DND-41 (cell line): ENCODE data around the gene MORN5.

ENCODE experiments used
- ATAC-seq: fragments of 200-7000 bp; cut with Tn5 transposase; 3 replicates; pipeline ENCODE4 v1.9.1; 2021; ENCODE audit warnings: low read depth; ENCODE audit not compliant: insufficient read depth
- DNase-seq: peaks from one replicate; pipeline ENCODE4 v3.0.0-alpha.2; 2020
- H2AFZ ChIP-seq: 2 replicates; pipeline ENCODE4 v1.6.0; 2012; ENCODE audit warnings: low read depth, low read length
- H3K27ac ChIP-seq: 2 replicates; pipeline ENCODE4 v1.5.1; 2012; ENCODE audit warnings: low read length, inconsistent platforms
- H3K27me3 ChIP-seq: fragments of 200-600 bp; sonication (generic); 2 replicates; pipeline ENCODE4 v1.6.0; 2012; ENCODE audit warnings: low read length, mild to moderate bottlenecking, inconsistent platforms; ENCODE audit not compliant: insufficient read depth, poor library complexity
- H3K36me3 ChIP-seq: 2 replicates; pipeline ENCODE4 v1.5.1; 2012; ENCODE audit warnings: low read length, inconsistent platforms; ENCODE audit not compliant: insufficient read depth
- H3K4me1 ChIP-seq: 2 replicates; pipeline ENCODE4 v1.5.1; 2012; ENCODE audit warnings: mild to moderate bottlenecking, low read length; ENCODE audit not compliant: insufficient read depth
- H3K4me2 ChIP-seq: 2 replicates; pipeline ENCODE4 v1.6.0; 2012; ENCODE audit warnings: mild to moderate bottlenecking, moderate library complexity, low read length, inconsistent platforms; ENCODE audit not compliant: insufficient read depth
- H3K4me3 ChIP-seq, 2 experiments: fragments of 200-600 bp in 1 of 2; shearing (Covaris generic) in 1 of 2; 2 replicates each; pipeline ENCODE4 v1.5.1; 2012 to 2016; ENCODE audit warnings: inconsistent platforms in 2 of 2, low read length in 2 of 2, mild to moderate bottlenecking in 2 of 2, low read depth in 1 of 2, moderate library complexity in 1 of 2
- H3K79me2 ChIP-seq: 2 replicates; pipeline ENCODE4 v1.6.0; 2012; ENCODE audit warnings: low read length, inconsistent platforms; ENCODE audit not compliant: insufficient read depth
- H3K9ac ChIP-seq: 2 replicates; pipeline ENCODE4 v1.6.0; 2012; ENCODE audit warnings: low read depth, mild to moderate bottlenecking, inconsistent platforms, low read length, moderate library complexity
- H3K9me3 ChIP-seq: 2 replicates; pipeline ENCODE4 v1.5.1; 2012; ENCODE audit warnings: low read length, moderate library complexity, mild to moderate bottlenecking, inconsistent platforms; ENCODE audit not compliant: insufficient read depth, severe bottlenecking
- H4K20me1 ChIP-seq: 2 replicates; pipeline ENCODE4 v1.6.0; 2012; ENCODE audit warnings: low read length; ENCODE audit not compliant: insufficient read depth
- CTCF ChIP-seq: IDR thresholded peaks from 2 replicates; pipeline ENCODE4 v1.5.1; 2012; ENCODE audit warnings: borderline replicate concordance, low read length, moderate library complexity, mild to moderate bottlenecking; ENCODE audit not compliant: poor library complexity, severe bottlenecking; ENCODE audit errors: extremely low read depth
- EZH2 ChIP-seq: IDR thresholded peaks from 3 replicates; pipeline ENCODE4 v1.6.1; 2012; ENCODE audit warnings: borderline replicate concordance, low read depth, mild to moderate bottlenecking, moderate library complexity, low read length, inconsistent platforms; ENCODE audit not compliant: severe bottlenecking

MORN5 gene

GRCh38 chr9:122151267-122151828, 8.4 kb upstream of the MORN5 start:
- H3K79me2 ChIP-seq, result peaks cover 20% of the 10 kb centered on the region
- H3K9me3 ChIP-seq, result no peaks in the 10 kb centered on the region
- peaks cover 25% of the 10 kb centered on the region; the same call in 1 of the 2 replicates for H3K36me3 ChIP-seq
- TF ChIP-seq CTCF, result no peak
- no peak overlapping the region for H3K27ac ChIP-seq
- no peak overlapping the region for H3K4me2 ChIP-seq
- no peaks in the 10 kb centered on the region for H3K27me3 ChIP-seq
- H3K4me1 ChIP-seq, result no peaks in the 10 kb centered on the region; the same call in 1 of the 2 replicates
- DNase-seq, result no peak
- no peak overlapping the region for H2AFZ ChIP-seq
- no peak for ATAC-seq
- no peak overlapping the region for H3K4me3 ChIP-seq
- no peak overlapping the region for H3K9ac ChIP-seq
- peaks cover 7% of the 10 kb centered on the region; the same call in 1 of the 2 replicates for H4K20me1 ChIP-seq

DNA sequence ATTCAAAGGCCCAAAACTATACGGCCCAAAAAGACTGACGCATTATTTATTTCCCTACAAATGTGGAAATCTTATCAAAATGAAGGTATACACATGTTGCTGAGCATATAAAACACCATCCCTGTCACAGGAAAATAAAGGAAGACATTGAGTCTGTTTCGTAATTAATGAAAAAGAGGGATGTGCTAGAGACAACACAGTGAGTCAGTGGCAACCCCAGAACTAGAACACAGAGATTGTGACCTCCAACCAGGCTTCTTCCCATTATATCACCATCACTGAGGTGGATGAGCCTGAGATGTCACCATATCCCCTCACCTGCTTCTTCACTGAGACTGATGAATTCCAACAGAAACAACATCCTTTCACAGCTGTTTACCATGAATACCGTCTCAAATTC, 3.9 kb upstream of the MORN5 start:
- no peak for TF ChIP-seq EZH2
- TF ChIP-seq CTCF, result no peak

DNA sequence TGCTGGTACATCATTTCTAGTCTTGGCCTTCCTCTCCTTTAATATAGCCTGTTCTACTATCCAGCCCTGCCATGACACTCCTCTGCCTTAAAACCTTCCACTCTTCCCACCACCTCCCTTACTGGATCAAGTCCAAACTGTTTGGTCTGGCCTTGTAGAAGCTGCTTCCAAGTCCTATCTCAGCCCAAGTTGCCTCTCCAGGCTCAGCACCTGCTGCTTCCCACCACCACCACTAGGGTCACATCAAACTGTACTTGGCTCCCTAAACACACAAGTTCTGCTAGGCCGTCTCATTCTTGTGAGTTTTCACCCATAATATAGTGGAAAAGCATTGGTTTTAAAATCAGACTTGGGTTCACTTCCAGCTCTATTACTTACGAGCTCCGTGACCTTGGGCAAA, 1.5 kb upstream of the MORN5 start:
- peak; percentile 44; the same call in 1 of the 3 replicates for ATAC-seq
- no peaks in the 10 kb centered on the region for H3K36me3 ChIP-seq
- H3K4me1 ChIP-seq, result peaks cover 26% of the 10 kb centered on the region
- no peak overlapping the region for H2AFZ ChIP-seq
- peak overlapping the region; percentile 83; the same call in 1 of the 2 replicates for H3K4me2 ChIP-seq
- peak; percentile 47 for DNase-seq
- no peaks in the 10 kb centered on the region; the same call in 1 of the 2 replicates for H4K20me1 ChIP-seq
- no peak overlapping the region for H3K27ac ChIP-seq
- TF ChIP-seq EZH2 (no peak), CTCF (peak; percentile 68)
- peak overlapping the region in 1 of 2 experiments; percentile 25; a peak in 1 of 4 replicates for H3K4me3 ChIP-seq
- no peak overlapping the region for H3K9ac ChIP-seq
- H3K27me3 ChIP-seq, result no peaks in the 10 kb centered on the region
- peaks cover 5% of the 10 kb centered on the region for H3K9me3 ChIP-seq
- H3K79me2 ChIP-seq, result peaks cover 39% of the 10 kb centered on the region

More for the DNA sequence above, 3.9 kb upstream of the MORN5 start:
- Histone ChIP-seq H3K27me3 (no peaks in the 10 kb centered on the region), H3K4me3 (no peak overlapping the region), H2AFZ (no peak overlapping the region), H4K20me1 (peaks cover 3% of the 10 kb centered on the region; the same call in 1 of the 2 replicates), H3K36me3 (peaks cover 6% of the 10 kb centered on the region; the same call in 1 of the 2 replicates), H3K4me1 (peaks cover 26% of the 10 kb centered on the region), H3K9me3 (no peaks in the 10 kb centered on the region), H3K27ac (no peak overlapping the region), H3K9ac (no peak overlapping the region), H3K4me2 (no peak overlapping the region), H3K79me2 (peaks cover 44% of the 10 kb centered on the region)
- DNase-seq (no peak), ATAC-seq (no peak)
